ENCODE measurements around the gene RAB32.

GRCh38 chr6:146503096-146503495, 40.5 kb upstream of the RAB32 start:
- TF ChIP-seq EZH2phosphoT487 (IDR thresholded peaks at IDR 0.05; ENCODE audit: insufficient read depth, low read depth) (no peak), EZH2 (IDR thresholded peaks at IDR 0.05; ENCODE audit: insufficient read depth, poor library complexity, severe bottlenecking) (no peak)

Data from GM23248 (cell line).